Retinal pigment epithelial cell (primary cell): ENCODE data around the gene WDR18.

Experiments
- DNase-seq: peaks from one replicate; pipeline ENCODE4 v3.0.0-alpha.2; 2010; ENCODE audit warnings: low read depth
- H3K4me3 ChIP-seq: 2 replicates; pipeline ENCODE4 v1.5.1; 2011; ENCODE audit warnings: mild to moderate bottlenecking, low read length, control low read depth, moderate library complexity
- CTCF ChIP-seq: conservative IDR thresholded peaks from 2 replicates; pipeline ENCODE4 v1.5.1; 2011; ENCODE audit warnings: low read depth, low read length, control low read depth, inconsistent platforms

Gene WDR18

GRCh38 chr19:1006711-1007398 lies 22.7 kb downstream of the WDR18 start:
- DNase-seq = no peak
- H3K4me3 ChIP-seq = no peak overlapping the region
- TF ChIP-seq CTCF = peak; percentile 1

GRCh38 chr19:1007399-1008251 lies 23.5 kb downstream of the WDR18 start:
- no peak for DNase-seq
- no peak overlapping the region for H3K4me3 ChIP-seq
- TF ChIP-seq CTCF = no peak

GRCh38 chr19:1008268-1009040 lies 24.3 kb downstream of the WDR18 start:
- TF ChIP-seq CTCF = no peak
- H3K4me3 ChIP-seq = no peak overlapping the region

GRCh38 chr19:1009041-1009980 lies 25.2 kb downstream of the WDR18 start:
- no peak overlapping the region for H3K4me3 ChIP-seq
- DNase-seq = no peak
- TF ChIP-seq CTCF = no peak

More at GRCh38 chr19:1008268-1009040, 24.3 kb downstream of the WDR18 start:
- DNase-seq = no peak

GRCh38 chr19:1009981-1010538 lies 25.9 kb downstream of the WDR18 start:
- DNase-seq = no peak
- no peak overlapping the region for H3K4me3 ChIP-seq
- no peak for TF ChIP-seq CTCF
